ENCODE measurements around the gene CYB5D1. TPM values are rescaled to one million over a fixed set of nuclear protein-coding genes. Genes with fewer than 3 reads are reported as not detected.

The CYB5D1 gene
- total RNA-seq, 2 donors from 2014 or later = 5.7 to 16.5 TPM

GRCh38 chr17:7864995-7865650 lies 7.3 kb downstream of the CYB5D1 start:
- DNase-seq = no peak
- no peaks in the 10 kb centered on the region for H3K4me1 ChIP-seq
- intact Hi-C loops (cut with DNase I) = loop anchor here (5.0 kb wide), 2 partner anchors 32 to 122 kb away; no protein-coding TSS in a partner anchor
- H3K9me3 ChIP-seq = no peaks in the 10 kb centered on the region
- WGBS, 2 donors = 85 to 90% methylated on average over 5 of the region's 5 CpGs
- no peak for ATAC-seq
- H3K36me3 ChIP-seq (replicated peaks in 1 of 2; ENCODE audit: insufficient read depth in 1 of 2, low read depth in 2 of 2) = no peaks in the 10 kb centered on the region
- no peaks in the 10 kb centered on the region for H3K27me3 ChIP-seq
- no peak overlapping the region for H3K27ac ChIP-seq
- TF ChIP-seq POLR2A (IDR thresholded peaks at IDR 0.05) = no peak
- no peak overlapping the region for H3K4me3 ChIP-seq

GRCh38 chr17:7867881-7868329 lies 10.1 kb downstream of the CYB5D1 start:
- no peak for ATAC-seq
- no peaks in the 10 kb centered on the region for H3K27me3 ChIP-seq
- no peak for TF ChIP-seq POLR2A (IDR thresholded peaks at IDR 0.05)
- TF ChIP-seq CTCF (IDR thresholded peaks at IDR 0.05) = no peak
- DNase-seq = no peak
- 44 to 65% methylated on average over 5 of the region's 5 CpGs for WGBS, 2 donors
- intact Hi-C loops (cut with DNase I) = no loop called here
- H3K9me3 ChIP-seq = no peaks in the 10 kb centered on the region
- H3K4me1 ChIP-seq = no peaks in the 10 kb centered on the region
- no peak overlapping the region for H3K4me3 ChIP-seq
- H3K36me3 ChIP-seq (replicated peaks in 1 of 2; ENCODE audit: insufficient read depth in 1 of 2, low read depth in 2 of 2) = no peaks in the 10 kb centered on the region
- H3K27ac ChIP-seq = no peak overlapping the region

DNA sequence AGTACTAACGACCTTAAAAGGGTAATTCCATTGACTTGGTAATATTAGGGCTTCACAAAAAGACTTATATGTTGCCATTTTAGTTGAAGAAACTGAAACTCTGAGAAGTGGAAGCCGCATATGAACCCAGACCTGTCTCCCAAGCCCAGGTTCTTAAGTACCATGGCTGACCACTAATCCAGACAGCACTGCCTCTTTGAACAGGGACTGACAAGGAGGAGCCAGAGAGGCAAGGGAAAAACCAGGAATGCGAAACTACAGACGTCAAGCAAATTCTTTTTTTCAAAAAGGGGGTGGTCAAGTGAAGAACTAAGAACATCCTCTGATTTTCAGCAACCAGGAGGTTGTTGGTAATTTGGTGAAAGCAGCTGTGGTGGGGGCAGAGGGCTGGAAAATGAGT lies 15.2 kb downstream of the CYB5D1 start:
- intact Hi-C loops (cut with DNase I) = no loop called here
- no peak for DNase-seq
- 66 to 75% methylated on average over 4 of the region's 4 CpGs for WGBS, 2 donors

GRCh38 chr17:7875804-7876370 lies 18.1 kb downstream of the CYB5D1 start:
- Histone ChIP-seq H3K36me3 (replicated peaks in 1 of 2; ENCODE audit: insufficient read depth in 1 of 2, low read depth in 2 of 2) (peaks cover 0 to 3% of the 10 kb centered on the region in 2 donors), H3K4me1 (no peaks in the 10 kb centered on the region), H3K27ac (no peak overlapping the region), H3K9me3 (no peaks in the 10 kb centered on the region), H3K4me3 (no peak overlapping the region), H3K27me3 (no peaks in the 10 kb centered on the region)
- intact Hi-C loops (cut with DNase I) = no loop called here
- no peak for DNase-seq
- TF ChIP-seq POLR2A (IDR thresholded peaks at IDR 0.05) (no peak), CTCF (IDR thresholded peaks at IDR 0.05) (no peak)
- WGBS, 2 donors = 73 to 79% methylated on average over 2 of the region's 2 CpGs
- ATAC-seq = no peak

More for the DNA sequence above, 15.2 kb downstream of the CYB5D1 start:
- no peaks in the 10 kb centered on the region for H3K36me3 ChIP-seq (replicated peaks in 1 of 2; ENCODE audit: insufficient read depth in 1 of 2, low read depth in 2 of 2)
- no peak for TF ChIP-seq POLR2A (IDR thresholded peaks at IDR 0.05)
- no peak overlapping the region for H3K27ac ChIP-seq
- no peak for ATAC-seq
- H3K27me3 ChIP-seq = no peaks in the 10 kb centered on the region
- no peaks in the 10 kb centered on the region for H3K4me1 ChIP-seq
- H3K4me3 ChIP-seq = no peak overlapping the region
- no peaks in the 10 kb centered on the region for H3K9me3 ChIP-seq

- TF ChIP-seq POLR2A (IDR thresholded peaks at IDR 0.05) = no peak
- no peak for TF ChIP-seq CTCF (IDR thresholded peaks at IDR 0.05)
- ATAC-seq (no peak), DNase-seq (no peak)
- Histone ChIP-seq H3K27me3 (no peaks in the 10 kb centered on the region), H3K9me3 (no peaks in the 10 kb centered on the region), H3K27ac (no peak overlapping the region), H3K4me1 (peaks cover 5% of the 10 kb centered on the region), H3K4me3 (no peak overlapping the region), H3K36me3 (replicated peaks in 1 of 2; ENCODE audit: insufficient read depth in 1 of 2, low read depth in 2 of 2) (peaks cover 0 to 3% of the 10 kb centered on the region in 2 donors)
- WGBS, 2 donors = 92 to 94% methylated on average over 7 of the region's 7 CpGs
- intact Hi-C loops (cut with DNase I) = no loop called here
Observed at GRCh38 chr17:7878234-7878633, 20.4 kb downstream of the CYB5D1 start.

All from body of pancreas (tissue), 4 donors.